Activated naive CD4-positive, alpha-beta T cell (primary cell): Measurements from ENCODE around the gene KIAA0930.
"Not testable (repeated sequence)": the region's sequence is repeated elsewhere in the genome, so short reads cannot be mapped to it uniquely, and the experiment has no call there.

Experiments used
- DNase-seq, 4 experiments: peaks; one replicate each; lab custom pipeline; 2025; lab: John Stamatoyannopoulos, UW

KIAA0930 gene

GRCh38 chr22:45200860-45201511 lies 39.7 kb downstream of the KIAA0930 start:
- DNase-seq, result no peak

- no peak for DNase-seq
These were observed 40.5 kb downstream of the KIAA0930 start for GRCh38 chr22:45200230-45200629.

- no peak for DNase-seq
These were observed 41.0 kb downstream of the KIAA0930 start for GRCh38 chr22:45199723-45200122.

- no peak for DNase-seq
These were observed 42.3 kb downstream of the KIAA0930 start for GRCh38 chr22:45198463-45198795.

GRCh38 chr22:45197606-45198462 lies 42.9 kb downstream of the KIAA0930 start:
- no peak for DNase-seq

- no peak for DNase-seq
These were observed 43.6 kb downstream of the KIAA0930 start for GRCh38 chr22:45196926-45197605.

GRCh38 chr22:45196308-45196707 lies 44.4 kb downstream of the KIAA0930 start:
- DNase-seq, result no peak

GRCh38 chr22:45195616-45196015 lies 45.1 kb downstream of the KIAA0930 start:
- no peak for DNase-seq

GRCh38 chr22:45194686-45195085 lies 46.0 kb downstream of the KIAA0930 start:
- DNase-seq, result no peak

- DNase-seq, result no peak
These were observed 48.0 kb downstream of the KIAA0930 start for GRCh38 chr22:45192701-45193187.

GRCh38 chr22:45191746-45192145 lies 48.9 kb downstream of the KIAA0930 start:
- not testable (repeated sequence) for DNase-seq

GRCh38 chr22:45190202-45190872 lies 50.4 kb downstream of the KIAA0930 start:
- no peak for DNase-seq

GRCh38 chr22:45188779-45189178 lies 51.9 kb downstream of the KIAA0930 start:
- DNase-seq, result no peak

- DNase-seq, result no peak
These were observed 52.8 kb downstream of the KIAA0930 start for GRCh38 chr22:45187891-45188290.

- no peak for DNase-seq
These were observed 54.8 kb downstream of the KIAA0930 start for GRCh38 chr22:45185718-45186514.

GRCh38 chr22:45183974-45184373 lies 56.7 kb downstream of the KIAA0930 start:
- no peak for DNase-seq

GRCh38 chr22:45181766-45182165 lies 58.9 kb downstream of the KIAA0930 start:
- DNase-seq, result no peak

- no peak for DNase-seq
These were observed 59.5 kb downstream of the KIAA0930 start for GRCh38 chr22:45181240-45181639.

- no peak for DNase-seq
These were observed 60.5 kb downstream of the KIAA0930 start for GRCh38 chr22:45180146-45180679.

- DNase-seq, result peak in 1 of 4 experiments; percentile 15
These were observed 61.2 kb downstream of the KIAA0930 start for GRCh38 chr22:45179276-45180049.
